HG02759 (cell line): ENCODE data around the gene KIAA1328.
"Not testable (repeated sequence)": the region's sequence is repeated elsewhere in the genome, so short reads cannot be mapped to it uniquely, and the experiment has no call there.

ENCODE experiments used
- ATAC-seq: cut with Tn5 transposase; IDR thresholded peaks from one replicate; pipeline ENCODE4 v1.9.1; 2021; ENCODE audit warnings: mild to moderate bottlenecking, moderate library complexity; ENCODE audit not compliant: unreplicated experiment

The KIAA1328 gene

DNA sequence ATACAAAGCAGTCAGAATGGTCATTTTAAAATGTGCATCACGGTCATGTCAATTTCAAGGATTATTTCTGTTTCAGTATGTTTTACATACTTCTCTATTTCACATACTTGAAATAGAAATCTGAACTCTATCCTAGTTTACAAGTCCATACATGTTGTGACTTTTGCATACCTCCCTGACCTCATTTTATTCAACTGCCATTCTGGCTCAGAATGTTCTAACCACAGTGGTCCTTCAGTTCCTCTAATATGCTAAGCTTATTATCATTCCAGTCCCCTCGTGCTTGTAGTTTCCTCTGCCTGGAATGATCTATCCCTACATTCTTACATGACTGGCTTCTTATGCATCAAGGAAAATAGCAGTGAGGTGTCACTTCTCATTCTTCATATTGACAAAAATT is 295.6 kb downstream of the KIAA1328 start:
- no peak for ATAC-seq

DNA sequence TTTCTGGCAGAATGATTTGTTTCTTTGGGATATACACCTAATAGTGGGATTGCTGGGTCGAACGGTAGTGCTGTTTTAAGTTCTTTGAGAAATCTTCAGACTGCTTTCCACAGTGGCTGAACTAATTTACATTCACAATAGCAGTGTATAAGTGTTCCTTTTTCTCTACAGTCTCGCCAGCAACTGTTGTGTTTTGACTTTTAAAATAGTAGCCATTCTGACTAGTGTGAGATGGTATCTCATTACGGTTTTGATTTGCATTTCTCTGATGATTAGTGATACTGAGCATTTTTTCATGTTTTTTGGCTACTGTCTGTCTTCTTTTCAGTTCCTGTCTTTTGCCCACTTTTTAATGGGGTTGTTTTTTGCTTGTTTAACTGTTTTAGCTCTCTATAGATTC is 306.2 kb downstream of the KIAA1328 start:
- ATAC-seq = no peak

DNA sequence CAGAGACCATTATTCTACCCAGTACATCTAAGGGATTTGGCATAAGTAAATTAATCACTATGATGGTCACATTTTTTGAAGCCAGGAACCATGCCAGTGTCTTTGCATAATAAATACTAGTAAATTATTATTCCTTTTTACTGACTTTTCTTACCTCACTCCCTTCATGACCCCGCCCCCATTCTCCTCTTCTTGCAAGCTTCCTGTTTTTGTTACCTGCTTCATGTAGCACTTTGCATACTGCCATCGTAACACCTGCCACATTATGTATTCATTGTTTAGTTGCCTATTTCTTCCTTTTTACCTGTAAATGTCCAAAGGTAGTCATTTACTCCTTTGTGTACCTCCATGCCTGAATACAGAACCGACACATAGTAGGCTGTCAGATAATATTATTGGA is 309.5 kb downstream of the KIAA1328 start:
- ATAC-seq = no peak

DNA sequence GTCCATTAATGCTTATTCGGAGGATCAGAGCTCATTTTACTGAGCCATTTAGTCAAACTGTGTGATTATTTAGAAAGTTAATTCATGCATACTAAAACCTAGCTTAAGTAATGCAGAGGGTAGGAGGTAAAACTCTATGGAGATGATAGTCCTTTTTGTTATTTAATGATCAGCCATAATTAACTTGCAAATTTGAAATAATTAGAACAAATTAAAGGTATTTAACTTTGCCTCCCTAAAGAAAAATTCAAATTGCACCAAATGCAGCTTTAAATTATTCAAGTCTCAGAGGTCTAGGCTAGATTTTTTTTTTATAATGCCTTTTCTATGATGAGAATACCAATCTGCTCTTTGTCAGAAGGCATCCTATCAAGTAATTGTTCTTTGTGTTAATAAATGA is 310.9 kb downstream of the KIAA1328 start:
- no peak for ATAC-seq

DNA sequence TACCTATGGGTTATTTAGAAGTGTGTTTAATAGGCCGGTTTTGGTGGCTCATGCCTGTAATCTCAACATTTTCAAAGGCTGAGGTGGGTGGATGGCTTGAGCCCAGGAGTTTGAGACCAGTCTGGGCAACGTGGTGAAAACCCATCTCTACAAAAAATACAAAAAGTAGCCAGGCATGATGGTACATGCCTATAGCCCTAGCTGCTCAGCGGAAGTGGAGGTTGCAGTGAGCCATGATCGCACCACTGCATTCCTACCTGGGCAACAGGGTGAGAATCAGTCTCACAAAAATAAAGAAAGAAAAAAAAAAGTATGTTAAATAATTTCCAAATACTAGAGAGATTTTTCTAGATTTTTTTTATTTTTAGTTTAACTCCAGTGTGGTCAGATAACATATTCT is 316.0 kb downstream of the KIAA1328 start:
- ATAC-seq = no peak

DNA sequence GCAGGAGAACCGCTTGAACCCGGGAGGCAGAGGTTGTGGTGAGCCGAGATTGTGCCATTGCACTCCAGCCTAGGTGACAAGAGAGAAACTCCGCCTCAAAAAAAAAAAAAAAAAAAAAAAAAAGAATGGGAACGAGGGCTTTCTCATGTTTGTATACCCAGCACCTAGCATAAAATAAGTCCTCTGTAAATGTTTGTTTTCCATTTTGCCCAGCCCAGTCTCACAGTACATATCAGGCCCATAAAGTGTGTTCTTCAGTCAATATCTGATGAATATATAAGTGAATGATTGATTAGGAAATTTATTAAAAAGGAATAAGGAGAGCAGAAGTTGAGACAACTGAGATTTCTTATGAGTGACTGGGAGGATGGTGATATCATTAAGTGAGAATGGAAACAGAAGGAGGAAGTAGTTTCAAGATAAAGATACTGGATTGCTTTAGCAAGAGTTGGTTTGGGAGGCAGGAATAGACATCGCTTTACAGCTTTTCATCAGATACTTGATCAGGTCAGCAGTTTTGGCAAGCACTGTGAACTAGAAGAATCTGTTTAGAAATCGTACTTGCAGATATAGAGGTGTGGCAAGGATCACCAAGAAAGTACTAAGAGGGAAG is 327.5 kb downstream of the KIAA1328 start:
- ATAC-seq = no peak

DNA sequence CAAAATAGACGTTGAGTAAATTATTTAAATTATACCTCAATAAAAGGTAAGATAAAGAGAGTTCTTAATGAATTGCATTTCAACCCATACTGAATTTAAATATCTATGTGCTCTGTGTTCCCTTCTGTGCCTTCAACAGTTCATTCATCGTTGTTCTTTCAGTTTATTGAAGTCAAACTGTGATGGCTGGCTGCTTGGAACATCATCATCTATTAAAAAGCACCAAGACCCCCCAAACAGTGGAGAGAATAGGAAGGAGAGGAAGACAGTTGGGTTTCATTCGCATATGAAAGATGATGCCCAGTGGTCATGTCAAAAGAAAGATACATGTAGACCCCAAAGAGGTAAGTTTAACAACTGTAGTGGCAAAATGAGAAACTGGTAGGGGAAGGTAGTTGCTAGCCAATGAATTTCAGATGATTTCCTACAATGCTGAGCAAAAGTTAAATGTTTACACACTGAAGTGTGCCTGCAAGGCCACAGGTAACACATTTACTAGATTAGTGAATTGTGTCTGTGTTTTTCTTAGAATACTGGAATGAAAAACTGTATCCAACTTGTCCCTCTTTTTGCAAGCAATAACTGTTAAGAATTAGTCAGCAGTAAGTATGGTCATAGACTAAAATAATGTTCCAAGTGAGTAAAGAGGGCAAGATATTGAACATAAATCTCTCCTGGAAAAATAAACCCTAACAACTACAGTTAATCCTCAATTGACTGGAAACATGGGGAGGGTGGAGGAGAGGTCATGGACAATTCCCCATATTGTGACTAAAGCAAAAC is 331.3 kb downstream of the KIAA1328 start:
- ATAC-seq = no peak

DNA sequence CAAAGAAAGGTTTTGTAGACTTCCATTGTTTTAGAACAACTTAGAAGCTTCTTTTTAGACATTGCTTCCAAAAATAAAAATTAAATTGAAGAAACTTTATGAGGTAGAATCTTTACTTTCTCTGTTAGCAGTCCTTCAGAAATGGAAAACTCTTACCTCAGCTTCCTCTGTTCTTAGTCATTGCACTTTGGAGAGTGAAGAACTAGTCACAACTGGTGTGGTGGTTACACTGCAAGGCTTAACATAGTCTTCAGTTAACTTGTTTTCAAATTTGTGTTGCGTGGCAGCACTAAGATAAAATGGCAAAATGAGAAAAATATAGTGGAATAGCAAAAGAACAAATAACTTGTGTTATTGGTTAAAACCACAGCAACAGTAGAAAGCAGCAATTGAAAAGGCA is 332.6 kb downstream of the KIAA1328 start:
- no peak for ATAC-seq

DNA sequence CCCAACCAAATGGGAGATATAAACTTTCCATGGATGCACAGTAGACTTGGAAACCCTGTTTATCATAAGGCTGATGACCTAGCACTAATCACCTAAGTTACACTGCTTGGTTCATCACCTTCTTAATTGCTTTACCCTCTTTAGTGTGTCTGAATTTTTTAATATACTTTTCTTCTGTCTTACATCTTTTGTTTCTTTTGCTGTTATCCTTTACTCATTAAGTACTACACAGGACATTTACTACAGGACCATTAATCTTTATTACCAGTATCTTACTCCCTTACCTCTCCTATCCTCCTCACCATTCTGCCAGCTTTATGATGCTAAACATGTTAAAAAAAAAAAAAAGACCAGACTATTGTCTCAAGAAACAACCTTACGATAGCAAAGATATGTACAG is 333.6 kb downstream of the KIAA1328 start:
- no peak for ATAC-seq

DNA sequence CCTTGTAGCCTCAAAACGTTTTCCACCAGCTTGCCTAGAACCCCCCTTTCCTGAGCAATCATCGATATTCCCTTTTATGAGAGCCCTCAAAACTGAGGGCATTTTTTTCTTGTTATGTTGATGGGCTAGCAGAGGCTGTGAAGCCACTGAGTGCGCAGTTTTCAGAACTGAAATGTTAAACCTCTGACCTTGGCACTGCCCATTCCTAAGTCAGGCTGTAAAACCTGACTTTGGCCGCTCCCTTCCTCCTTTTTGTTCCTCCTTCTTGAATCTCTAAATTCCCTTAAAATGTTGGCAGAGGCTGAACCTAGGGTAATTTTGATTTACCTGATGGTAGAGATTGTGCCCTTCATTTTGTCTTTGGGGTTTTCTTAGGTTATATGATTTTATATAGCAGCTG is 334.2 kb downstream of the KIAA1328 start:
- no peak for ATAC-seq

DNA sequence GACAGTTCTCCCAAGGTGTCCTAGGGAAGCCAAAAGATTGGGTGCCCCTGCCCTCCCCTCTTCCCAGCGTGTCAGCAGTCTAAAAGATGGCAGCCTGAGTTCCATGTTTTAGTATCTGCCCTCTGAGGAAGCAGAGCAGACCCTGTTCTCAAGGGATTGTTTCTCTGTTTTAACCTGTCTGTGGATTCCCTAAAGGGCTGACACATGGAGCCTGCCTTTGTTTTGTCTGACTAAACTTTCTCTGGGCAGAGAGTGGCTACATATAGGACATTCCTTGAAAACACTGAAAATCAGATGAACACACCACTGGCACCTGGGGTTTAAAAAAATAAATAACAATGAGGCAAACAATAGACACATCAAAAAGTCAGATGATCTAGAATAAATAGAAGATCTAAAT is 337.6 kb downstream of the KIAA1328 start:
- no peak for ATAC-seq

DNA sequence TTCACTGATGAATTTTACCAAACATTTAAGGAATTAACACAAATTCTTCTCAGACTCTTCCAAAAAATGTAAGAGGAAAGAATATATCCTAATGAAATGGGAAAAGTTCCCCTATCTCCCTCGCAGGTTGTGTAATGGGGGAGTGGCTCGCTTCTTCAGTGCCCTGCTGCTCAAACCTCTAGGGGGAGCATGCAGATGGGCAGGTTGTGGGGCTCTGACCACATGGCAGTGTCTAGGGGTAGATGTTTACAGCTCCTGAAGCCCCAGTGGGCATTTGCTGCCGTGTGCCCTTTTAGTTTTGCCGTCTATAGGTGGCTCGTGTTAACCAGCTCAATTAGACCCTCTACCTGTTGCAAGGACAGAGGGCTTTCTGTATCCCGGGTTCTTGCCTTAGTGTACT is 338.0 kb downstream of the KIAA1328 start:
- not testable (repeated sequence) for ATAC-seq

DNA sequence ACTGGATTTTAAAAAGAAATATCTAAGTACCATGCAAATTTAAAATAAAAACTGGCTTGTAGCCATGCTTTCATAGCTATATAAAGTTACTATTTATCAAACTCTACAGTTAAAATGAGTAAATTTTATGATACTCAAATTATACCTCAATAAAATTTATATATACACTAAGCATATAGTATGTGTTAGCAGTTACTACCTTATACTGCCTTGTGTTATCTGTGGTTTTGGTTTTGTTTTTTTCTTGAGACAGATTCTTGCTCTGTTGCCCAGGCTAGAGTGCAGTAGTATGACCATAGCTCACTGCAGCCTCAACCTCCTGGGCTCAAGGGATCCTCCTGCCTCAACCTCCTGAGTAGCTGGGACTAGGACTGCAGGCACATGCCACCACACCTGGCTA is 342.1 kb downstream of the KIAA1328 start:
- no peak for ATAC-seq

DNA sequence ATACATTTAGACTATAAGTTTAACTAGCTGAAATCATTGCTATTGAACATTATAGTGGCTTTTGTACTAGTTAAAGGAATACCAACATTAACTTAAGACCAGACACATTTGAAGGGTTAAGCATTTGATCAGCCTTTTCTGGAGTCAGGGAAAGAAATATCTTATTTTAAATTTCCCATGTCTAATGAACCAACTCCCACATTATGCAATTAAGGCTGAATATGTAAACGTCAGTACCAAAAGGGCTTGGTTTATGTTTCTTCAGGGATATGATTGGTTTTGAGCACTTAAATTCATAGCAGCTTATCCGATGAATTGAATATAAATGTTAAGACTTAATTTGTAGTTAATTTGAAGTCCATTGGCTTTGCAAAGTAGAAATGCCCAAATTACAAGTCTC is 344.5 kb downstream of the KIAA1328 start:
- ATAC-seq = no peak

DNA sequence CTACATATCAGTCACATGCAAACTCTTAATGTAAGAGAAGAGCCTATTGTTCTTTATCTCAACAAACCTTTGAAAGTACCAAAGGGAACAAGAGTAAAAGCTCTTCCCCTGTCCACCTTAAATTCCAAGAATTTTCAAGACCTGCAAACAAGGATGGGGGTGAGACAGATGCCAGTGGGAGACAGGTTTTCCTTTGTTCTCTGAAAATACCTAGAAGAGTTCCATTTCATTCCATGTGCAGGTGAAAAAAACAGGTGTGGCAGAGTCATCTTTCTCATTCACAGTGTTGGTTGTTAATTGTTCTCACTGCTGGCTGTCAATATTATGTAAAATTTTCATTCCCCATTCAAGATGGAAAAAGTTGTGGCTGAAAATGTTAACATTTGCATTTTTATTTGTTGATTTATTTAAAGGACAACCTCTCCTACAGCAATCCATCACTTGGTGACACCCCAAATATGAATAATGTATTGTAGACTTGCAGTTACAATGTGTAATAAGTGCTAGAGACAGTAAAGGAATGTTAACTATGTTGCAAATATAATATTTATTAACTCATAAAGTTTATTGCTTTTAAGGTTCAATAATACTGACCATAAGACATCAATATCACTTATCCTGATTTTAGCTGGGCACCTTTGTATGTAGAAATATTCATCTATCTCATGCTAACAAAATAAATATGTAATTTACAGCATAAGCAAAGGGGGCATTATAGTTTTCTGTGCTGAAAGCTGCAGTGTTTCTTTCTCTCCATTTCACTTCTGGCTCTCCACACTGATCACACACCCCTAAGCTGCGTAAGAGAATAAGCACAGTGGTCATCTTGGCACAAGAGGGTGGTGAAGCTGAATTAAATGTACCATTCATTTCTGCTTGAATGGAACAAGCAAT is 347.0 kb downstream of the KIAA1328 start:
- no peak for ATAC-seq

DNA sequence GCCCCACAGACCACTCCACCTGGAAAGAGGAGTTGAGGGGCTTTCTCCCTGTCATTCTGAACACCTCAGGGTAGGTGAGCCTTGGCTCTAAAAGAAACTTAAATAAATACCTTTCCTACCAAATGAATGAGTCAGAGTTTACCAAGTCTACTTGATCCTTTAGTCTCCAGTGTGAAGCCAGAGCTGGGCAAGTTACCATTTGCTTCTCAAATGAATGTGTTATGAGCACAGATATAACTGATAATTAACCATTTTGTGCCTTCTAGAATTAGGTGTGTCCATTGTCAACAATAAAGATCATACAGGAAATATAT is 347.7 kb downstream of the KIAA1328 start:
- no peak for ATAC-seq

DNA sequence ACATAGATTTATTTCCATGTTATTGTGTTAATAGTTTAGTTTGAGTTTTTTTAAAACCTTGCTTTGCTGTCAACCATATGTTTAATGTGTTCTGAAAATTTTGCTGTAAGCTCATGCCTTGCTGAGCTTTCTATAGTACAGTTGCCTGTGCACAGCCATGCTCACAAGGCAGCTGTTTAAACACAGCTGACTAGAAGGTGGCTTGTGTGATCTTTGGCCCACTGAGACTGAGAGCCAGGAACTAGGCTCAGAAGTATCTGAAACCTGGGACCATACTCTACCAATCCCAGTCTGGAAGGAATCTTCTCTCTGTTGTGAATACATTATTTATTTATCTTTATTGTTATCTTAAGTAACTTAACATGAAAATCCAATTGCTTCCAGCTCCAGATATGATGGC is 350.5 kb downstream of the KIAA1328 start:
- ATAC-seq = no peak

DNA sequence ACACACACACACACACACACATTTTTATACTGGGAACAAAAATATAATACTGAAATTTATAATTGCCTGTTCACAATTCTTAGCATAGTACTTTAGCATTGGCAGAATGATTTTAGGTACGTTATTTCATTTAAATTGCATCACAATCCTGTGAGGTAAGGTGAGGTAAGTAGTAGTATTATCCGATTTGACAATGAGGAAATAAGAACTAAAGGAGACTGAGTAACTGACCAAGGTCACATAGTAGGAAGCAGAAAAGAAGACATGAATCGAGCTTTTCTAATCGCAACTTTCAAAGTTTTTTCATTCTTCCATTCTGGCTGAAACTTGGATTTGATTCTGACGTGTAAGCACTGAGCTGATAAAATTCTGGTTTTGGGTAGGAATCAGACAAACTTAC is 351.2 kb downstream of the KIAA1328 start:
- no peak for ATAC-seq

DNA sequence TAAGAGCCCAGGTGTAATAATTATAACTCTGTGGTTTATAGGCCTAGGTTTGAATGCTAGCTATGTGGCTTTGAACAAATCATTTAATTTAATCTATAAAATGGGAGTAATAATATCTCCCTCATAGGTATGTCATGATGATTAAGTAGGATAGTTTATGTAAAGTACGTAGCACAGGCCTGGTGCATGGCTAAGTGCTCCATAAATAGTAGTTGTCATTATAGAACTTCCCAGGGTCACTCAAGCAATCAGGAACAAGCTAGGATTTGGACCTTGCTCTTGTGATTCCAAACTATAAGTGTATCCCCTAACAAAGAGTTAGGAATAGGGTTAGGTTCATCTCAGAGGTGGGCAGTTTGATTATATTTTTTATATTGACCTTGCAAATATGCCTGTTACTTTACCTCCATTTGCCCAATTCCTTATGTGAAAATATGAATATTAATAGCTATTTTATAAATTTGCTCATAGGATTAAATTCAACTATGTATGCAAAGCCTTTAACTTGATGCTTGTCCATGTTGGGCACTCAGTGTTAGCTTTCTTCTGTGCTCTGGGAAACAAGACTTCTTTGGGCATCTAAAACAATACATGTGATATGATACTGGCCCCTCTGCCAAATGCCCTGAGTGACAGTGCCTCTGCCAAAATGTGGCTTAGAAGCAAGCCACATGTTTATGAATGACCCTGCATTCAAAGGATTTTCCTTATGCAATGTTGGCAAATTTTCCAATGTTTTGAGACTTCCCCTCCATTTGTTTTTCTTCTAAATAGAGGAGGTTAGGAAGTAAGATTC is 353.6 kb downstream of the KIAA1328 start:
- ATAC-seq = no peak

DNA sequence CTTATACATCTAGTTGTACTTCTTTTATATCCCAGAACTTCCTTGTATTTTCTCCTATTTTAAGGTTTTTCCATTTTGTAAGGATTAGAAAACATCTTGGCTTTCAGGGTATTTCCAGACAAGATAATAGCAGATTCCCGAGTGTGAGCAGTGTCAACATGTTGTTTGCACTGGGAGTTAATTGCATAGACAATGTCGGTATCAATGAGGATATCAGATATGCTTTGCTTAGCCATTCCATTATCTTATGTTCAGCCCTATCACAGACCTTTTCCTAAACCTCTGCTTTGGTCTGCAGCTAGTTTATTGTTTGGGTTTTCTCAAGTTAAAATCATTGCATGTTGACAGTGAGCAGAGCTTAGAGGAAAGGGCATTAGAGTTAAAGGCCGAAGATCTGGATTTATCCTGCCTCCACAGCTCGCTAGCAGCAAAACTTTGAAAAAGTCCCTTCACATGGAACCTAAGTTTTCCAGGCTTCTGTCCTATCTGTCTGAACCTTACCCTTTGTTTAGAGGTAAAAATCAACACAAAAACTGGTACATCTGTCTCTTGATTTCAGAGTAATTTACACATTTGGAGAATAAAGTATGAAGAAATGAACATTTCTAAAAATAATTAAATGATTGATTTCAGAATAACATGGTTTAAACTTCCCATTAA is 355.4 kb downstream of the KIAA1328 start:
- ATAC-seq = no peak
